ENCODE data around the gene EIF4G1.
"Not testable (repeated sequence)": the region's sequence is repeated elsewhere in the genome, so short reads cannot be mapped to it uniquely, and the experiment has no call there.

The EIF4G1 gene

DNA sequence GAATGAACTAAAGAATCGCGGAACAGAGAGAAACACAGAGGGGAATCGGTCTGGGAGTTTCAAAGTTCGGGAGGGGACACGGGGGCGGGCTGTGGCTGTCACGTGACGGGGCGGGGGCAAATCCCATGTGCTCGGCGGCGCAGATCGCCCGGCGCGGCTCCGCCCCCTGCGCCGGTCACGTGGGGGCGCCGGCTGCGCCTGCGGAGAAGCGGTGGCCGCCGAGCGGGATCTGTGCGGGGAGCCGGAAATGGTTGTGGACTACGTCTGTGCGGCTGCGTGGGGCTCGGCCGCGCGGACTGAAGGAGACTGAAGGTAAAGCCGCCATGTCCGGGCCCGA is at the start of gene EIF4G1:
TSS of gene EIF4G1 (plus strand) at position 244 of the 337 bp plus-strand sequence. CDS start 1,191 bp downstream, outside the sequence.
- DNase-seq = peak; percentile 36 to 96 (median 88)

DNA sequence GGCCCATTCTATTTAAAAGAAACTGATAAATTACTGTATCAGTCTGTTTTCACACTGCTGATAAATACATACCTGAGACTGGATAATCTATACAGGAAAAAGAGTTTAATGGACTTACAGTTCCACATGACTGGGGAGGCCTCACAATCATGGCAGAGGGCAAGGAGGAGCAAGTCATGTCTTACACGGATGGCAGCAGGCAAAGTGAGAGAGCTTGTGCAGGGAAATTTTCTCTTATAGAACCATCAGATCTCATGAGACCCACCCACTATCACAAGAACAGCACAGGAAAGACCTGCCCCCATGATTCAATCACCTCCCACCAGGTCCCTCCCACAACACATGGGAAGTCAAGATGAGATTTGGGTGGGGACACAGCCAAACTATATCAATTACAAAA is 47.2 kb upstream of the EIF4G1 start:
- DNase-seq = not testable (repeated sequence)

DNA sequence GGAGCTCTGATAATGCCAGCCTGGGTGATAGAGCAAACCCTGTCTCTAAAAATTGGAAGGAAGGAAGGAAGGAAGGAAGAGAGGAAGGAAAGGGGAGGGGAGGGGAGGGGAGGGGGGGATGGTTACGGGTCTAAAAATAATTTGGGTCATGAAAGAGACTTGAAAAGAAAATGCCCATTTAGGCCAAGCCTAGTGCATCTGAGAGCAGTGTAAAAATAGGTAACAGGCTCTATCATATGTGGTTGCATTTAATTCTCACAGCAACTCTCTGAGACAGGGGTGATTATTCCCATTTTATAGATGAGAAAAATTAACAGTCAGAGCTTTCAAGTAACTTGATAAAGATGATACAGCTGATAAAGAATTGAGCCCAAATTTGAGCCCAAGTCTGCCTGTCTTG is 42.1 kb upstream of the EIF4G1 start:
- no peak for DNase-seq

DNA sequence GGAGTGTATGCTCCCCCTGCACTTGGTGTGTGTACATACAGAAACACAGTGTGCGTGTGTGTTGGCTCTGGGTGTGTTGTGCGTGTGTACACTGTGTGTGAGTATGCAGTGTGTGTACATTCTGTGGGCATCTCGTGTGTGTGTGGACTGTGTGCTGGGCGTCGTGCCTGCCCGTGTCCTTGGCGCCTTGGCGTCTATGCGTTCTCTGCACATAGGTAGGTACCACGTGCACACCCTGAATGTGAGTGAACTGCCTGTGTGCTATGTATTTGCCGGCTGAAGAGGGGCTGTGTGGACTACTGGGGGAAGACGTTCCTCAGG is 39.1 kb upstream of the EIF4G1 start:
- no peak for DNase-seq

DNA sequence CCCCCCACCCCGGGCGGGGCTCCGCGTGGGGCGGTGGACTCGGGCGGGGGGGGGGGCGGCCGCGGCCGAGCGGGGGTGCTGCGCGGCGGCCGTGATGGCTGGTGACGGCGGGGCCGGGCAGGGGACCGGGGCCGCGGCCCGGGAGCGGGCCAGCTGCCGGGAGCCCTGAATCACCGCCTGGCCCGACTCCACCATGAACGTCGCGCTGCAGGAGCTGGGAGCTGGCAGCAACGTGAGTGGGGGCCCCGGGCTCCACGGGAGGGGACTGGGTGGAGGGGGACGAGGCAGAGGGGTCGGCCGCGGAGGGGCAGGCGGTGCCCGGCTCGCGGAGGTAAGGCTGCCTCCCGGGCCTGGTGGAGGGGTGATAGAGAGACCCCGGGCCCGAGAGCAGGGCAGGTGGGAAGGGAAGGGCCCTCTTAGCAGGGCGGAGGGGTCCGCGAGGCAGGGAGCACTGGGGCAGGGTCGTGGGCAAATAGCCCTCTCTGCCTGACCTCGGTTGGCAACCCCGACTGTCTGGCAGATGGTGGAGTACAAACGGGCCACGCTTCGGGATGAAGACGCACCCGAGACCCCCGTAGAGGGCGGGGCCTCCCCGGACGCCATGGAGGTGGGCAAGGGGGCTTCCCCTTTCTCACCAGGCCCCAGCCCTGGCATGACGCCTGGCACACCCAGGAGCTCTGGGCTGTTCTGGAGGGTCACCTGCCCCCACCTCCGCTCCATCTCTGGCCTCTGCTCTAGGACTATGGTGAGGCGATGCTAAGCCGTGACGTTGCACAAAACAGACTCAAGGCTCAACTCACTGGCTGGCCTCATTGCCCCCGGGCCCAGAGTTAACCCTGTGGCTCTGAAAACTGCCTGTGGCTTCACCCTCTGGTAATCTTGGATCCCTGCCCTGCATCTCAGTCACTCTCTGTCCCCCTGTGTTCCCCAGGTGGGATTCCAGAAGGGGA is 38.2 kb upstream of the EIF4G1 start, which contains the start of gene ECE2:
TSS of gene ECE2 (plus strand) at position 62 of the 950 bp plus-strand sequence. CDS start at position 194, 132 bp downstream.
- DNase-seq = peak in 6 of 56 donors; percentile 10 to 49 (median 29)

DNA sequence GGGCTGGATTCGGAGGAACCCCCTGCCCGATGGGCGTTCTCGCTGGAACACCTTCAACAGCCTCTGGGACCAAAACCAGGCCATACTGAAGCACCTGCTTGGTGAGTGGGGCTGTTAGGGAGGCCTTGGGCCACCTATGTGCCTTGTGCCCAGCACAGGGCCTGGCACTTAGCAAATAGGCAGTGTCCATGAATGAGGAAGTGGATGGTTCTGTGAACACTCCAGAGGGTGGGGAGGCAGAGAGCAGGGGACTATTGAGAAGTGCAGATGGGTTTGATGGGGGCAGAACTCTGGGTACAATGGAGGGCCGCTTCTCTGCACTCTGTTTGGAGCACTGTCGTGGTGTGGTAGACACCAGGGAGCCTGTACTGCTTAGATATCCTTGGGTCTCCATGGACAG is 37.0 kb upstream of the EIF4G1 start:
- DNase-seq = no peak

DNA sequence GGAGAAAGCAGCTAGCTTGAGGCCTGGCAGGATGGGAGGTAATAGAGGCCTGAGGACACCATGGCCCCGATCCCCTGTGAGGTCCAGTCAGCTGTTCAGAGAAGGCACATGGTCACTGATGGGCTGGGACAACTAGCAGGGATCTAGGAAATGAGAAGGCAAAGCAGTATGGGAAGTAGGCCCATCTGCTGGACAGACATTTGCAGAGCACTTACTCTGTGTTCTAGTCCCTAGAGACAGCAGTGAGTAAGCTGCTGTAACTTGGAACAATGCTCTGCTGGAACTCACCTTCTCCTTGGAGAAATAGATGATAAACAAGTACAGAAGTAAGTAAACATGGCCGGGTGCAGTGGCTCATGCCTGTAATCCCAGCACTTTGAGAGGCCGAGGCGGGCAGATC is 31.5 kb upstream of the EIF4G1 start:
- no peak for DNase-seq

DNA sequence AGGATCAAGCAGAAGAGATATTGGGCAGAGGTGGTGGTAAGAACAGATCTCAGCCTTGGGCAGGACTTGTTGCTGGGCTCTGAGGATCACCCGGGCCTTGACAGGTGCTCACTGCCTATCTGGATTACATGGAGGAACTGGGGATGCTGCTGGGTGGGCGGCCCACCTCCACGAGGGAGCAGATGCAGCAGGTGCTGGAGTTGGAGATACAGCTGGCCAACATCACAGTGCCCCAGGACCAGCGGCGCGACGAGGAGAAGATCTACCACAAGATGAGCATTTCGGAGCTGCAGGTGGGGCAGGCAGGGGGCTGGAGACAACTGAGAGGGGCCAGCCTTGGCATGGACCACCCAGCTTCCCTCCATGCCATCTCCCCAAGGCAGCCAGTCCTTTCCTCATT is 30.7 kb upstream of the EIF4G1 start:
- DNase-seq = no peak

- peak in 30 of 56 donors; percentile 5 to 56 (median 23) for DNase-seq
Observed at GRCh38 chr3:184284696-184285095, 29.7 kb upstream of the EIF4G1 start.

- peak in 31 of 56 donors; percentile 2 to 66 (median 17) for DNase-seq
Observed at GRCh38 chr3:184289426-184289938, 24.9 kb upstream of the EIF4G1 start.

- DNase-seq = no peak
Observed at GRCh38 chr3:184290331-184290730, 24.1 kb upstream of the EIF4G1 start.

DNA sequence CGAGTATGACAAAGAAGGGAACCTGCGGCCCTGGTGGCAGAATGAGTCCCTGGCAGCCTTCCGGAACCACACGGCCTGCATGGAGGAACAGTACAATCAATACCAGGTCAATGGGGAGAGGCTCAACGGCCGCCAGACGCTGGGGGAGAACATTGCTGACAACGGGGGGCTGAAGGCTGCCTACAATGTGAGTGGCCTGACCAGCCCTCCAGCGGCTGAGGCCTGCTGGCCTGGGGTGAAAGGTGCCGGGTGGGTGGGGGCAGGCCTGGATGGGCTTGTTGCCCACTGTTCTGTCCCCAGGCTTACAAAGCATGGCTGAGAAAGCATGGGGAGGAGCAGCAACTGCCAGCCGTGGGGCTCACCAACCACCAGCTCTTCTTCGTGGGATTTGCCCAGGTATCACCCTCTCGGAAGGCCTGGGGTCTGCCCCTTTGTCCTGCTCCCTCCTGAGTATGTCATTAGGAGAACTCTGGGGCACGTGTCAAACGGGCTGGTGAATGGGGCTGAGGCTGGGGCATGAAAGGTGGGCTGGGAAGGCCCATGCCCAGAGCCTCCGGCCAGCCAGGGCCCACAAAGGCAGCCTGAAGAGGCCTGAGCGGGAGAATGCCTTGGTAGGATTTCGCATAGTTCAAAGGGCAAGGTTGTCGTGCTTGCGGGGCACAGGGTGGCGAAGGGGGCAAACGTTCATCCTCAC is 23.2 kb upstream of the EIF4G1 start:
- no peak for DNase-seq

- no peak for DNase-seq
Observed at GRCh38 chr3:184291738-184292445, 22.5 kb upstream of the EIF4G1 start.

- DNase-seq = no peak
Observed at GRCh38 chr3:184295771-184296170, 18.6 kb upstream of the EIF4G1 start.

DNA sequence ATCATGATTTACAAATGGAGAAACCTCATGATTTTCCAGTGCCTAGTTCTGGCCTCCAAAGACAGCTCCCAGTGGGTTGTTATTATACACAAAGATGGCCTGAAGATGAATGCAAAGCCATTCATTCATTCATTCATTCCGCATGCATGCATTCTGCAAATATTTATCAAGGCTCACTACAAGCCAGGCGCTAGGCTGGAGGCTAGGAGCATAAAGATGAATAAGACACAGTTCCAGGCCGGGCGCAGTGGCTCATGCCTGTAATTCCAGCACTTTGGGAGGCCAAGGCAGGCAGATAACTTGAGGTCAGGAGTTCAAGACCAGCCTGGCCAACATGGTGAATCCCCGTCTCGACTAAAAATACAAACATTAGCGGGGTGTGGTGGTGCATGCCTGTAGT is 17.8 kb upstream of the EIF4G1 start:
- DNase-seq = no peak

DNA sequence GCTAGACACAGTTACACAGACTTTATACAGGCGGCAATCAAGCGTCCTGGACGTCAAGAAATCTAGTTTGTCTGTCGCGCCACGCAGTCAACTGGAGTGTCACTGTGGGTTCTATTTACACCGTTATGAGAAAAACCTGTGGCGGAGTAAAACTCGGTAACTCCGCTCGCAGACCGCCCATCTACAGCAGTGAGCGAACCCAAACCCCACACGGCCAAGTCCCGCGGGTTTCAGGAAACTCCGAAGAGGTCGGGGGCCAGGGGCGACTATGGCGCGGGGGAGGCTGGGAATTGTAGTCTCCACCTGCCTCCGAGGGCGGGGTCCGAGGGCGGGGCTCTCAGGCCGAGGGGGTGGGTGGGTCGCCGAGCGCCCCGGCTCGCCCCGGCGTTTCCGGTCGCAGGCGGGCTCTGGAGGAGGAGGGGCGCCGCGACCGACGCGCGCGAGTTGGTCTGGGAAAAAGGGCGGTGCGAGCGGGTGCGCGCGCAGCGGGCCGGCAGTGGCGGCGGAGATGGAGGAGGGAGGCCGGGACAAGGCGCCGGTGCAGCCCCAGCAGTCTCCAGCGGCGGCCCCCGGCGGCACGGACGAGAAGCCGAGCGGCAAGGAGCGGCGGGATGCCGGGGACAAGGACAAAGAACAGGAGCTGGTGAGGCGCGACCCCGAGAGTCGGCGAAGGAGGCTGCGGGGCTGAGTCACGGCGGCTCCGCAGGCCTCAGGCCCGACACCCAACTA is 15.5 kb upstream of the EIF4G1 start, which contains the start of gene PSMD2:
TSS of gene PSMD2 (plus strand) at position 483 of the 729 bp plus-strand sequence. CDS start at position 509, 26 bp downstream.
- DNase-seq = peak; percentile 64 to 99 (median 95)

GRCh38 chr3:184299488-184300377 is 14.7 kb upstream of the EIF4G1 start:
- no peak for DNase-seq

DNA sequence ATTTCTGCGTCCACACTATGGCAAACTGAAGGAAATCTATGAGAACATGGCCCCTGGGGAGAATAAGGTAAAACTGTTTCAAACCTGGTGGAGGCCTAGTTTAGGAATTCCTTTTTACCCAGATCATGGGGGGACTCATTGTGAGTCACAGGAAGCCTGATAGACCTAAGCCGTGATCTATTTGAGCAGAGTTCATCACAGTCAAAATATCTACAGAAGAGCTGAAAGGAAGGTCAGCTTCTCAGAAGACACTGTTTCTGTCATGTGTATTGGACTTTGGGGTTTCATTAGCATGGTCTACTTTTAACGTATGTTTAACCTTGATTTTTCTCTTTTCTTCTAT is 14.1 kb upstream of the EIF4G1 start:
- no peak for DNase-seq

- DNase-seq = no peak
Observed at GRCh38 chr3:184305577-184305976, 8.8 kb upstream of the EIF4G1 start.

Data from nucleus accumbens (tissue), 56 donors.